OCI-LY3 (cell line): ENCODE results near the gene CHMP5.

Source experiments
- H2AFZ ChIP-seq: fragments of 200-600, 300-600 bp; shearing (Covaris generic); 2 replicates; pipeline ENCODE4 v1.6.0; 2014; ENCODE audit warnings: antibody characterized with exemption, low read depth, low read length
- H3K27ac ChIP-seq: fragments of 200-600, 300-600 bp; sonication (generic); 2 replicates; pipeline ENCODE4 v1.5.1; 2014; ENCODE audit warnings: mild to moderate bottlenecking, low read length, moderate library complexity, mixed read lengths
- H3K27me3 ChIP-seq: fragments of 200-600, 300-600 bp; sonication (generic); 2 replicates; pipeline ENCODE4 v1.6.1; 2014; ENCODE audit warnings: low read depth, low read length, mixed read lengths
- H3K36me3 ChIP-seq: fragments of 200-600, 300-600 bp; sonication (generic); replicated peaks from 2 replicates; pipeline ENCODE3; 2014; ENCODE audit warnings: low read depth, low read length, mixed read lengths
- H3K4me1 ChIP-seq: fragments of 300-600, 200-600 bp; sonication (generic); 2 replicates; pipeline ENCODE4 v1.6.1; 2014; ENCODE audit warnings: low read length, mixed read lengths
- H3K4me2 ChIP-seq: fragments of 200-600, 300-600 bp; sonication (generic); 2 replicates; pipeline ENCODE4 v1.6.1; 2014; ENCODE audit warnings: low read length, mixed read lengths
- H3K4me3 ChIP-seq: fragments of 300-600, 200-600 bp; sonication (generic); 2 replicates; pipeline ENCODE4 v1.5.1; 2014; ENCODE audit warnings: antibody characterized with exemption, mild to moderate bottlenecking, low read length, moderate library complexity
- H3K79me2 ChIP-seq: fragments of 300-600, 200-600 bp; shearing (Covaris generic); 2 replicates; pipeline ENCODE4 v1.6.1; 2014; ENCODE audit warnings: mild to moderate bottlenecking, low read length, mixed read lengths
- H3K9ac ChIP-seq: fragments of 300-600, 200-600 bp; shearing (Covaris generic); 2 replicates; pipeline ENCODE4 v1.6.0; 2014; ENCODE audit warnings: mild to moderate bottlenecking, low read length, moderate library complexity
- H3K9me3 ChIP-seq: fragments of 200-600, 300-600 bp; shearing (Covaris generic); 2 replicates; pipeline ENCODE4 v1.6.1; 2014; ENCODE audit warnings: low read length, mixed read lengths; ENCODE audit not compliant: insufficient read depth
- H4K20me1 ChIP-seq: fragments of 200-600, 300-600 bp; sonication (generic); 2 replicates; pipeline ENCODE4 v1.6.1; 2016; ENCODE audit warnings: low read length, mixed read lengths; ENCODE audit not compliant: insufficient read depth
- EZH2phosphoT487 ChIP-seq: fragments of 200-600 bp; shearing (Covaris generic); IDR thresholded peaks from 2 replicates; pipeline ENCODE4 v1.6.1; 2018; ENCODE audit warnings: antibody characterized with exemption, mixed run types, low read depth
- TF ChIP-seq, protein P1 (sequence below): fragments of 200-600, 300-600 bp; sonication (generic); IDR thresholded peaks from 2 replicates; pipeline ENCODE4 v1.5.1; 2014; ENCODE audit warnings: antibody characterized with exemption, low read length, low read depth

CHMP5 gene

DNA sequence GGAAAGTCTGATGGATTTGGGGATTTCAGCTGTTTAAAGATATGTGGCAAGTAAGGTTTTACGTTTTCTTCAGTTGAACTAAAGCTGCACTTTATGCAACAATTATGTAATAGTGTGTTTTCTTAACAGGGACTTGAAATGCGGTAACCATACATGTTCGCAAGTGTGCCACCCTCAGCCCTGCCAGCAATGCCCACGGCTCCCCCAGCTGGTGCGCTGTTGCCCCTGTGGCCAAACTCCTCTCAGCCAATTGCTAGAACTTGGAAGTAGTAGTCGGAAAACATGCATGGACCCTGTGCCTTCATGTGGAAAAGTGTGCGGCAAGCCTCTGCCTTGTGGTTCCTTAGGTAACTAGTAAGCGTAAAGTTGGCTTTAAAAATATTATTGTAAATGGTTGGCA is 53.9 kb downstream of the CHMP5 start:
- Histone ChIP-seq H3K27ac (no peak overlapping the region), H4K20me1 (peaks cover 4% of the 10 kb centered on the region; the same call in 1 of the 2 replicates), H3K9me3 (no peaks in the 10 kb centered on the region), H2AFZ (no peak overlapping the region), H3K79me2 (peaks cover 5% of the 10 kb centered on the region; the same call in 1 of the 2 replicates), H3K4me3 (no peak overlapping the region), H3K9ac (no peak overlapping the region), H3K4me2 (no peak overlapping the region), H3K36me3 (peaks cover 58% of the 10 kb centered on the region), H3K27me3 (no peaks in the 10 kb centered on the region), H3K4me1 (no peaks in the 10 kb centered on the region)
- TF ChIP-seq, protein P1, sequence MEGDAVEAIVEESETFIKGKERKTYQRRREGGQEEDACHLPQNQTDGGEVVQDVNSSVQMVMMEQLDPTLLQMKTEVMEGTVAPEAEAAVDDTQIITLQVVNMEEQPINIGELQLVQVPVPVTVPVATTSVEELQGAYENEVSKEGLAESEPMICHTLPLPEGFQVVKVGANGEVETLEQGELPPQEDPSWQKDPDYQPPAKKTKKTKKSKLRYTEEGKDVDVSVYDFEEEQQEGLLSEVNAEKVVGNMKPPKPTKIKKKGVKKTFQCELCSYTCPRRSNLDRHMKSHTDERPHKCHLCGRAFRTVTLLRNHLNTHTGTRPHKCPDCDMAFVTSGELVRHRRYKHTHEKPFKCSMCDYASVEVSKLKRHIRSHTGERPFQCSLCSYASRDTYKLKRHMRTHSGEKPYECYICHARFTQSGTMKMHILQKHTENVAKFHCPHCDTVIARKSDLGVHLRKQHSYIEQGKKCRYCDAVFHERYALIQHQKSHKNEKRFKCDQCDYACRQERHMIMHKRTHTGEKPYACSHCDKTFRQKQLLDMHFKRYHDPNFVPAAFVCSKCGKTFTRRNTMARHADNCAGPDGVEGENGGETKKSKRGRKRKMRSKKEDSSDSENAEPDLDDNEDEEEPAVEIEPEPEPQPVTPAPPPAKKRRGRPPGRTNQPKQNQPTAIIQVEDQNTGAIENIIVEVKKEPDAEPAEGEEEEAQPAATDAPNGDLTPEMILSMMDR = no peak
- TF ChIP-seq EZH2phosphoT487 = no peak

DNA sequence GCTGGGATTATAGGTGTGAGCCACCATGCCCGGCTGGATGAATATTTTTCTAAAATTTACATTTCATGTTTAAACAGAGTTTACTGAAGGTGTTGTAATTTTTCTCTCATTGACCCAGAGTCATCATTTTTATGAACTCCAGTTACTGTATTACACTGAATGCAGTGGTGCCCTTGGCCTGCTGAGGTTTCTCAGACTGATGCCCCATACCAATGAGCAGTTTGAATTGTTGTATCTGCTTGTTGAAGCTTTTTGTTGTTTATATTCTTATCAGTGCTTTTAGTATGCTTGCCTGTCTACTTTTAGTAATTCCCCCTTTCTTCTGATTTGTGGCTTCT is 55.4 kb downstream of the CHMP5 start:
- no peak overlapping the region for H3K9ac ChIP-seq

GRCh38 chr9:33320568-33321261 is 55.9 kb downstream of the CHMP5 start:
- peaks cover 5% of the 10 kb centered on the region; the same call in 1 of the 2 replicates for H3K79me2 ChIP-seq
- no peak overlapping the region for H2AFZ ChIP-seq
- H3K36me3 ChIP-seq = peaks cover 58% of the 10 kb centered on the region
- H3K4me2 ChIP-seq = no peak overlapping the region
- no peaks in the 10 kb centered on the region for H3K4me1 ChIP-seq
- H3K9ac ChIP-seq = no peak overlapping the region
- no peaks in the 10 kb centered on the region for H3K9me3 ChIP-seq
- peaks cover 4% of the 10 kb centered on the region; the same call in 1 of the 2 replicates for H4K20me1 ChIP-seq
- no peaks in the 10 kb centered on the region for H3K27me3 ChIP-seq
- H3K27ac ChIP-seq = no peak overlapping the region
- no peak overlapping the region for H3K4me3 ChIP-seq
- TF ChIP-seq EZH2phosphoT487 = no peak
- TF ChIP-seq, protein P1 = no peak

More for the DNA sequence above, 55.4 kb downstream of the CHMP5 start:
- H3K4me3 ChIP-seq = no peak overlapping the region
- peaks cover 5% of the 10 kb centered on the region; the same call in 1 of the 2 replicates for H3K79me2 ChIP-seq
- H3K27me3 ChIP-seq = no peaks in the 10 kb centered on the region
- TF ChIP-seq, protein P1 = no peak
- TF ChIP-seq EZH2phosphoT487 = no peak
- peaks cover 58% of the 10 kb centered on the region for H3K36me3 ChIP-seq
- H3K4me1 ChIP-seq = no peaks in the 10 kb centered on the region
- H3K27ac ChIP-seq = no peak overlapping the region
- no peak overlapping the region for H3K4me2 ChIP-seq
- no peaks in the 10 kb centered on the region for H3K9me3 ChIP-seq
- peaks cover 4% of the 10 kb centered on the region; the same call in 1 of the 2 replicates for H4K20me1 ChIP-seq
- H2AFZ ChIP-seq = no peak overlapping the region

- H3K9me3 ChIP-seq = no peaks in the 10 kb centered on the region
- no peak overlapping the region for H3K4me3 ChIP-seq
- H2AFZ ChIP-seq = no peak overlapping the region
- no peaks in the 10 kb centered on the region for H3K27me3 ChIP-seq
- no peaks in the 10 kb centered on the region for H3K4me1 ChIP-seq
- no peak overlapping the region for H3K27ac ChIP-seq
- H3K79me2 ChIP-seq = no peaks in the 10 kb centered on the region
- H4K20me1 ChIP-seq = no peaks in the 10 kb centered on the region
- no peak overlapping the region for H3K4me2 ChIP-seq
- no peak overlapping the region for H3K9ac ChIP-seq
- H3K36me3 ChIP-seq = peaks cover 54% of the 10 kb centered on the region
- TF ChIP-seq, protein P1 = no peak
- TF ChIP-seq EZH2phosphoT487 = no peak
Observed at GRCh38 chr9:33329117-33329563, 64.3 kb downstream of the CHMP5 start.
